GM21528 (cell line): ENCODE results near the gene SARNP.

Source experiments
- ATAC-seq: cut with Tn5 transposase; IDR thresholded peaks from one replicate; pipeline ENCODE4 v1.9.1; 2021; ENCODE audit warnings: mild to moderate bottlenecking, moderate library complexity; ENCODE audit not compliant: unreplicated experiment, low FRiP score

Gene SARNP

GRCh38 chr12:55715169-55715764, 102.3 kb downstream of the SARNP start:
- peak; percentile 4 for ATAC-seq

- no peak for ATAC-seq
Measured at GRCh38 chr12:55713721-55714120, 103.8 kb downstream of the SARNP start.

GRCh38 chr12:55712700-55713415, 104.7 kb downstream of the SARNP start:
- no peak for ATAC-seq

GRCh38 chr12:55711786-55712553, 105.6 kb downstream of the SARNP start:
- ATAC-seq: no peak

GRCh38 chr12:55708695-55709233, 108.8 kb downstream of the SARNP start:
- no peak for ATAC-seq

GRCh38 chr12:55707841-55708694, 109.5 kb downstream of the SARNP start, which contains the start of gene ITGA7:
Gene ITGA7 (minus strand): TSS chr12:55707904. CDS start chr12:55707682, 222 bp downstream.
- no peak for ATAC-seq
